Stimulated activated CD8-positive, alpha-beta memory T cell treated with anti-CD3 and anti-CD28 coated beads, Interleukin-15, amount 100 ng/mL, for 1 hour (primary cell): ENCODE data around the gene GRAMD2B.
"Not testable (repeated sequence)": the region's sequence is repeated elsewhere in the genome, so short reads cannot be mapped to it uniquely, and the experiment has no call there.

Source experiments
- DNase-seq: peaks from one replicate; pipeline ENCODE4 v3.0.0-alpha.2; 2020; ENCODE audit warnings: low read depth

The GRAMD2B gene

GRCh38 chr5:126422994-126423788 lies at the start of gene GRAMD2B:
GRAMD2B (plus strand) TSS chr5:126423409; CDS start chr5:126423607, 198 bp downstream.
- DNase-seq: peak; percentile 37

DNA sequence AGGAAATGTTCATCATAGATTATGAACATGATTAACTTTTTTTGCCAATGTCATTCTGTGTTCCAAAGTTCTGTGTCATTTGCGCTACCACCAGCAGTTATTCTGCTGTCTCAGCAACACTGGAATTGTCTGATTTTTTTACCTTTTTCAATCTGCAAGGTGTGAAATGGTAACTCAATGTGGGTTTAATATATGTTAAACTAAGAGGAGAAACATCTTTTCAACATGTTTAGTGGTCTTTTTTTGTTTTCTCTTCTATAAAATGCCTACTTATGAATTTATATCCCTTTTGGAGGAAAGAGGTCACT lies 49.1 kb upstream of the GRAMD2B start:
- no peak for DNase-seq

GRCh38 chr5:126376443-126376842 lies 46.8 kb upstream of the GRAMD2B start:
- no peak for DNase-seq

- no peak for DNase-seq
Measured at GRCh38 chr5:126377424-126377823, 45.8 kb upstream of the GRAMD2B start.

- not testable (repeated sequence) for DNase-seq
Measured at GRCh38 chr5:126380316-126380715, 42.9 kb upstream of the GRAMD2B start.

DNA sequence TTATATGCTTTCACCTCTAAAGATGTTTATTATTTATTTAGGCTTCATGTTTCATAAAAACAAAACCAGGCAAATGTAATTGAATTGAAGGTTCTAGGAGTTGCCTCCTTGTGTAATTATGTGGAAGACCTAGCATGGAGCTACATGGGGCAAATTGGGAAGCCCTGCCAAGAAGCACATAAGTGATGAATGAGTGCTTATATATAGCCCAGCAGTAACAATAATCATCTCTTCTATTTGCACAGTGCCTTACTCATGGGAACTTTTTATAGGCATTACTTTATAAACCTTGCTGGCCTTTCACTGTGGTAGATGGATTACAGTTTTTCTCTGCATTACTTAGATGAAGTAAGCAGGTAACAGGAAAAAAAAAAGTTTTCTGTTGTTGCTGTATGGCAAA lies 40.0 kb upstream of the GRAMD2B start:
- no peak for DNase-seq

DNA sequence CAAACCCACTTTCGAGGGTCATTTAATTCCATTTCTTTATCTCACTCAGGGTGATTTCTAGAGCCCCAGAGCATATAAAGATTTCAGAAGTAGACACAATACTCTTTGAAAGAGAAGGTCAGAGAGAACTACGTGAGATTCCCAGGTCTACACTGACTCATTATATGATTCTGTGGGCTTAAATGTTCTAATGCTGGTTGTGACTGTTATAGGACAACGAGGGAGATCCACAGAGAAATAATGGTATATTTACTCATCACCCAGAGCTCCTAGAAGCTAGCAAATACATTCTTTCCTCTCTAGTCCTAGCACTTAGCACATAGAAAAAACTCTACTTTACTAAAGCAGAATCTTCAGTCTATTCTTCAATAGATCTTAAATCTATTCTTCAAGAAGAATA lies 39.4 kb upstream of the GRAMD2B start:
- no peak for DNase-seq

- no peak for DNase-seq
Measured at GRCh38 chr5:126384985-126385384, 38.2 kb upstream of the GRAMD2B start.

- DNase-seq: no peak
Measured at GRCh38 chr5:126385524-126386502, 37.4 kb upstream of the GRAMD2B start.

DNA sequence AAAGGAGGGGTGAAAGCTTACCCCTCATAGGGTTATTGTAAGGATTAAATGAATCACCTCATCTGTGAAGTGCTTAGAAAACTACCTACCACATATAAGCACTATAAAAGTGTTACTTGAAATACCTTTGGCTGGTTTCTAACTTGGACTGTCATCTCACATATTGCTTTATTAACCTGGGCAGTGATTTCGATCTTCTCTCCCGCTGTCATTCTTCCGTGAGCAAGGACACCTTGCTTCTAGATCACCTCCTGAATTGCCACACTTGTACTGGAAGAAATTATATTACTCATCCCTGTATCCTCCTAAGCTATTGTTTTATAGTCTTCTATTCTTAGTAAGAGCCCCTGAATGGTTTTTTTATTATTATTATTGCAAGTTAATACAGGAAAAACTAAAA lies 34.0 kb upstream of the GRAMD2B start:
- no peak for DNase-seq

GRCh38 chr5:126390051-126390450 lies 33.2 kb upstream of the GRAMD2B start:
- no peak for DNase-seq

DNA sequence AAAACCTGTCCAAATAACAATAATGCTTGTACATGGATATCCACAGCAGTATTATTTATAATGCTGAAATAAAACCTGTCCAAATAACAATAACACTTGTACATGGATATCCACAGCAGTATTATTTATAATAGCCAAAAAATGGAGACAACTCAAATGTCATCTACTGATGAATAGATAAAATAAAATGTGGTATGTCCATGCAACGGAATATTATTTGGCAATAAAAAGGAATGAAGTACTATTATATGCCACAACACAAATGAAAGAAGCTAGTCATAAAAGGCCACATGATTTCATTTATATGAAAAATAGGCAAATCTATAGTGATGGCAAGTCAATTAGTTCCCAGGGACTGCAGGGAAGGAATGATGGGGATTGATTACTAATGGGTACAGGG lies 31.8 kb upstream of the GRAMD2B start:
- no peak for DNase-seq

DNA sequence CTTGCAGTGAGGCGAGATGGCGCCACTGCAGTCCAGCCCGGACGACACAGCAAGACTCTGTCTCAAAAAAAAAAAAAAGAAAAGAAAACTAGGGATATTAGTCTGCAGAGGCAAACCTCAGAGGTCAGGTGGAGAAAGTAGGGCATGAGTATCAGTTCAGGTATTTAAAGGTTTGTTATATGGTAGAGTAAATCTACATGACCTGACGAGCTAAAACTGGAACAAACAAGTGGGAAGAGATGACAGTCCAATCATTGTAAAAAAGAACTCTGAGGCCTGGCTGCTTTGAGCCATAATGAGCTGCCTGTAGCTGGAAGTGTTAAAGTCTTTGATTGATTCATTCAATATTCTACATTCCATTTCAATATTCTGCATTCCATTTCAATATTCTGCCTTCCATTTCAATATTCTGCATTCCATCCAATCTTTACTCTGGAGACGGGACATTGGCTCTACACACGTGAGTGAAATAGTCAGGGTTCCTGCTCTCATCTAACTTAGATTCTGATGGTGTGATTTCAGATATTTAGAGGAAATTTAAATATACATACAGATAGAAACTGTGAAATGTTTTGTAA lies 28.9 kb upstream of the GRAMD2B start:
- no peak for DNase-seq

GRCh38 chr5:126395198-126395597 lies 28.0 kb upstream of the GRAMD2B start:
- DNase-seq: no peak

DNA sequence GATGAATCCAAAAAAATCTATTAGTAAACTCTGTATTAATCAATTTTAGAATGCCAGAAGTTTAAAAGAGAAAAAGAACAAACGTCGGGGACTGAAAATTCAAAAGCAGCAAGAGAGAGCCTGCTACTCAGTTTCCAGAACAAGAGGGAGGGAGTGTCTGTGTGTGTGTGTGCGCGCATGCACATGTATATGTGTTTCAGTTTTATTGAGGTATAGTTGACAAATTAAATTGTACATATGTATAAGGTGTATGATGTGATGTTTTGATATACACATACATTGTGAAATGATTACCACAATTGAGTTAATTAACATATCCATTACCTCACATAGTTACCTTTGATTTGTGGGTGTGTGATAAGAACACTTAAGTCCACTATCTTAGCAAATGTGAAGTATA lies 27.6 kb upstream of the GRAMD2B start:
- DNase-seq: no peak

GRCh38 chr5:126396721-126397120 lies 26.5 kb upstream of the GRAMD2B start:
- DNase-seq: not testable (repeated sequence)

DNA sequence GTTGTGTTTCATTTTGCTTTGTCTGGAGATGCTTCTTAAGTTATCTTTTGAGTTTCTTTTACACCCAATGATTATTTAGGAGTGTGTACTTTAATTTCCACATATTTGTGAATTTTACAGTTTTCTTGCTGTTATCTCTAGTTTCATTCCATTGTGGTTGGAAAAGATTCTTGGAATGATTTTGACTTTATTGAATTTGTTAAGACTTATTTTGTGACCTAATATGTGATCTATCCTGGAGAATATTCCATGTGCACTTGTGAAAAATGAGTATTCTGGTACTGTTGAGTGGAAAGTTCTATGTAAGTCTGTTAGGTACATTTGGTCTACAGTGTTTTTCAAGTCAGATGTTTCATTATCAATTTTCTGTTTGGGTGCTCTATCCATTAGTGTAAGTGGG lies 24.4 kb upstream of the GRAMD2B start:
- DNase-seq: no peak

- no peak for DNase-seq
Measured at GRCh38 chr5:126400621-126401251, 22.5 kb upstream of the GRAMD2B start.

DNA sequence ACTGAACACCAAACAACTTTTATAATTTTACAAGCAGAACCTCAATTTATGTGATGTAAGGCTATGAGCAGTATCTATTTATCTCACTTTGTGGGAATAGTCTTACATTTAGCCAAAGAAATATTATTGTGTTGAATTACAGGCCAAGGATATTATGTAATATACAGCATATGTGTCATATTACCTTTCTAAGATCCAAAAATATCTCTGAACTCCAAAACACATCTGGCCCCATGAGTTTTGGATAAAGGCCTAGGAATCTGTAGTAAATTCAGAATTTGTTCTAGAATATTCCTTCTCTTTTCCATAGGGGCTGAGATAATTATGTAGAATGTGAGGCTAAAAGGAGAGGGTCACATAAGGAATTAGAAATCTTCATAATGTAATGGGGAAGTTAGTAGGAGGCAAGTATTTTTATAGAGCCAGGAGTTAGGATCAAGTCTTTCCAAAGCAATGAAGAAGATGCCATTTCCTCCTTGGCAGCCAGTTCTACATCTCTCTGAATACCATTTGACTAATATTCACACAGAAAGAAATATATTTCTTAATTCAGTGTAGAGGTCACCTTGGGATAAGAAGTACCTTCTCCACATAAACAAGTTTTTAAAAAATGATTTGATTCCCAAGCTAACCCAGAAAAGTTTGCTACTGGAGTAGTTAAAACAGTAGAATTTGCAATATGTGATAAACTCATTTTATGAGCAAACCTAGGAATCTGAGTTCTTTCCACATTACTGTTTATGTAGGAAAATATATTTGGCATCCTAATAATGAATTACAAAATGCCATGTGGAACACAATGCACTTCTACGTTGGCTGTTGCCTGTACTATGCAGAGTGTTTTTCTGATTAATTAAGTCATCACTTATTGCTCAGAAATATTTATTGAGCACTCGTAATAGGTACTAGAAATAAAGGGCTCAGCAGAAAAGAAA lies 20.3 kb upstream of the GRAMD2B start:
- DNase-seq: no peak

DNA sequence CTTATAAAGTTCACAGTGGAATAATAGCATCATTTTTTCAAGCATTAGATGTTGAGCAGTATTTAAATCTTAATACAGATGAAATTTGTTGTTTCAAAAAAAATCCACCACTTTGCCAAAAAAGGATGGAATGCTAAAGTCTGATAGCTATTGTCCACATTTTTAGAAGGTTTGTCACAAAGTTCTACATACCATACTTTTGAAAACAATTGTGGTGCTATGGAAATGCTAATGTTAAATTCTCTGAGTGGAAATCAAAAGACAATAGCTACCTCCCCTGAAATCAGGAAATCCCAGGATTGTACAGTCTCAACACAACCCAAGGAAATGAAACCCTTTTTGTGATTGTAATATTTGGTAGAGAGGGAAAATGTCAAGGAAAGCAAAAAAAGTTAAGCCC lies 19.3 kb upstream of the GRAMD2B start:
- no peak for DNase-seq

DNA sequence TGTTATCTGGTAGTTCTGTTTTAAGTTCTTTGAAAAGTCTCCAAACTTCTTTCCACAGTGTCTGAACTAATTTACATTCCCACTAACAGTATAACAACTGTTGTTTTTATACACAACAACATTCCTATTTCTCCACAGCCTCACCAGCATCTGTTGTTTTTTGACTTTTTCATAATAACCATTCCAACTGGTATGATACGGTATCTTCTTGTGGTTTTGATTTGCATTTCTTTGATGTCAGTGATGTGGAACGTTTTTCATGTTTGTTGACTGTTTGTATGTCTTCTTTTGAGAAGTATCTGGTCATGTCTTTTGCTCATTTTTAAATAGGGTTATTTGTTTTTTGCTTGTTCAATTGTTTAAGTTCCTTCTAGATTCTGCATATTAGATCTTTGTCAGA lies 12.6 kb upstream of the GRAMD2B start:
- no peak for DNase-seq
